Muscle layer of colon (tissue), 2 donors: ENCODE data around the gene KIRREL3.

ENCODE experiments used
- H3K27ac ChIP-seq: one replicate; pipeline ENCODE4 v1.7.0; 2013; ENCODE audit warnings: low read depth, mild to moderate bottlenecking, low read length, moderate library complexity
- H3K27me3 ChIP-seq, 2 donors: one replicate each; pipeline ENCODE4 v1.7.0; 2013; ENCODE audit warnings: low read length in 2 of 2, mild to moderate bottlenecking in 2 of 2; ENCODE audit not compliant: insufficient read depth in 2 of 2, control insufficient read depth in 1 of 2
- H3K36me3 ChIP-seq: one replicate; pipeline ENCODE4 v1.7.0; 2013; ENCODE audit warnings: mild to moderate bottlenecking, low read length; ENCODE audit not compliant: insufficient read depth
- H3K4me1 ChIP-seq: one replicate; pipeline ENCODE4 v1.7.0; 2013; ENCODE audit warnings: mild to moderate bottlenecking, low read length; ENCODE audit not compliant: insufficient read depth
- H3K4me3 ChIP-seq, 2 donors: one replicate each; pipeline ENCODE4 v1.7.0; 2013; ENCODE audit warnings: low read length in 2 of 2, low read depth in 1 of 2, mild to moderate bottlenecking in 1 of 2, moderate library complexity in 1 of 2
- H3K9ac ChIP-seq: one replicate; pipeline ENCODE4 v1.7.0; 2013; ENCODE audit warnings: low read length
- H3K9me3 ChIP-seq: one replicate; pipeline ENCODE4 v1.7.0; 2013; ENCODE audit warnings: mild to moderate bottlenecking, low read length
- donor health status: abdominal sarcoma.
- donor health status: Adenocarcinoma of cecum.

KIRREL3 gene

GRCh38 chr11:126548581-126549550 lies 451.7 kb downstream of the KIRREL3 start:
- no peaks in the 10 kb centered on the region for H3K36me3 ChIP-seq
- no peaks in the 10 kb centered on the region for H3K27me3 ChIP-seq

GRCh38 chr11:126547691-126548090 lies 452.9 kb downstream of the KIRREL3 start:
- Histone ChIP-seq H3K4me3 (no peak overlapping the region), H3K27ac (no peak overlapping the region), H3K9ac (no peak overlapping the region), H3K9me3 (no peaks in the 10 kb centered on the region), H3K36me3 (no peaks in the 10 kb centered on the region), H3K4me1 (peaks cover 23% of the 10 kb centered on the region), H3K27me3 (no peaks in the 10 kb centered on the region)

More at GRCh38 chr11:126548581-126549550, 451.7 kb downstream of the KIRREL3 start:
- Histone ChIP-seq H3K9me3 (no peaks in the 10 kb centered on the region), H3K9ac (no peak overlapping the region), H3K4me3 (no peak overlapping the region), H3K4me1 (peaks cover 14% of the 10 kb centered on the region), H3K27ac (no peak overlapping the region)

GRCh38 chr11:126547161-126547560 lies 453.4 kb downstream of the KIRREL3 start:
- Histone ChIP-seq H3K4me1 (peaks cover 23% of the 10 kb centered on the region), H3K36me3 (no peaks in the 10 kb centered on the region), H3K27ac (no peak overlapping the region), H3K9ac (no peak overlapping the region), H3K27me3 (no peaks in the 10 kb centered on the region), H3K4me3 (no peak overlapping the region), H3K9me3 (no peaks in the 10 kb centered on the region)

GRCh38 chr11:126546694-126547093 lies 453.9 kb downstream of the KIRREL3 start:
- Histone ChIP-seq H3K9me3 (no peaks in the 10 kb centered on the region), H3K27me3 (no peaks in the 10 kb centered on the region), H3K27ac (no peak overlapping the region), H3K36me3 (no peaks in the 10 kb centered on the region), H3K9ac (no peak overlapping the region), H3K4me1 (peaks cover 23% of the 10 kb centered on the region), H3K4me3 (no peak overlapping the region)

GRCh38 chr11:126546191-126546590 lies 454.4 kb downstream of the KIRREL3 start:
- H3K36me3 ChIP-seq = no peaks in the 10 kb centered on the region
- H3K9me3 ChIP-seq = no peaks in the 10 kb centered on the region
- no peak overlapping the region for H3K4me3 ChIP-seq
- H3K4me1 ChIP-seq = peaks cover 23% of the 10 kb centered on the region
- H3K27me3 ChIP-seq = no peaks in the 10 kb centered on the region
- H3K9ac ChIP-seq = no peak overlapping the region
- no peak overlapping the region for H3K27ac ChIP-seq

GRCh38 chr11:126545057-126545555 lies 455.5 kb downstream of the KIRREL3 start:
- peak overlapping the region in 1 of 2 donors; percentile 18 for H3K4me3 ChIP-seq
- no peaks in the 10 kb centered on the region for H3K9me3 ChIP-seq
- H3K9ac ChIP-seq = no peak overlapping the region
- H3K36me3 ChIP-seq = no peaks in the 10 kb centered on the region
- peaks cover 0 to 4% of the 10 kb centered on the region in 2 donors for H3K27me3 ChIP-seq
- peaks cover 23% of the 10 kb centered on the region for H3K4me1 ChIP-seq
- H3K27ac ChIP-seq = no peak overlapping the region

GRCh38 chr11:126544108-126545056 lies 456.2 kb downstream of the KIRREL3 start:
- H3K4me1 ChIP-seq = peaks cover 23% of the 10 kb centered on the region
- no peak overlapping the region for H3K9ac ChIP-seq
- H3K4me3 ChIP-seq = peak overlapping the region in 1 of 2 donors; percentile 18
- peaks cover 0 to 4% of the 10 kb centered on the region in 2 donors for H3K27me3 ChIP-seq
- H3K36me3 ChIP-seq = no peaks in the 10 kb centered on the region
- no peaks in the 10 kb centered on the region for H3K9me3 ChIP-seq
- no peak overlapping the region for H3K27ac ChIP-seq

GRCh38 chr11:126543691-126544090 lies 456.9 kb downstream of the KIRREL3 start:
- no peaks in the 10 kb centered on the region for H3K9me3 ChIP-seq
- H3K4me3 ChIP-seq = no peak overlapping the region
- H3K27ac ChIP-seq = no peak overlapping the region
- H3K4me1 ChIP-seq = peaks cover 23% of the 10 kb centered on the region
- H3K9ac ChIP-seq = no peak overlapping the region
- H3K27me3 ChIP-seq = peaks cover 0 to 4% of the 10 kb centered on the region in 2 donors
- no peaks in the 10 kb centered on the region for H3K36me3 ChIP-seq

- H3K4me3 ChIP-seq = no peak overlapping the region
- no peak overlapping the region for H3K27ac ChIP-seq
- H3K9ac ChIP-seq = no peak overlapping the region
- no peaks in the 10 kb centered on the region for H3K9me3 ChIP-seq
- H3K27me3 ChIP-seq = peaks cover 0 to 13% of the 10 kb centered on the region in 2 donors
- peaks cover 23% of the 10 kb centered on the region for H3K4me1 ChIP-seq
- H3K36me3 ChIP-seq = no peaks in the 10 kb centered on the region
Observed at GRCh38 chr11:126542334-126543015, 458.1 kb downstream of the KIRREL3 start.

- no peaks in the 10 kb centered on the region for H3K9me3 ChIP-seq
- no peak overlapping the region for H3K27ac ChIP-seq
- peaks cover under 1% of the 10 kb centered on the region for H3K4me1 ChIP-seq
- no peak overlapping the region for H3K9ac ChIP-seq
- H3K4me3 ChIP-seq = no peak overlapping the region
- peaks cover 0 to 19% of the 10 kb centered on the region in 2 donors for H3K27me3 ChIP-seq
- no peaks in the 10 kb centered on the region for H3K36me3 ChIP-seq
Observed at GRCh38 chr11:126538071-126538470, 462.5 kb downstream of the KIRREL3 start.
